H9 (cell line): Measurements from ENCODE around the gene TTC28. TPM values are rescaled to one million over a fixed set of nuclear protein-coding genes. Genes with fewer than 3 reads are reported as not detected.

Experiments used
- DNase-seq: peaks from one replicate; pipeline ENCODE4 v3.0.0-alpha.2; 2017
- H2AFZ ChIP-seq: one replicate; pipeline ENCODE4 v1.6.1; 2013; ENCODE audit warnings: mild to moderate bottlenecking, low read length, control low read depth, moderate library complexity
- H2AK5ac ChIP-seq: 2 replicates; pipeline ENCODE4 v1.6.1; 2013; ENCODE audit warnings: low read length, control low read depth, mixed read lengths; ENCODE audit not compliant: insufficient read length
- H2BK120ac ChIP-seq: one replicate; pipeline ENCODE4 v1.6.1; 2013; ENCODE audit warnings: low read depth, mild to moderate bottlenecking, low read length, control low read depth, inconsistent platforms; ENCODE audit not compliant: poor library complexity, severe bottlenecking
- H2BK12ac ChIP-seq: 2 replicates; pipeline ENCODE4 v1.6.1; 2013; ENCODE audit warnings: low read length, control low read depth, mixed read lengths, low read depth; ENCODE audit not compliant: insufficient read length
- H2BK15ac ChIP-seq: 2 replicates; pipeline ENCODE4 v1.6.1; 2013; ENCODE audit warnings: low read depth, low read length, control low read depth
- H2BK20ac ChIP-seq: one replicate; pipeline ENCODE4 v1.6.1; 2013; ENCODE audit warnings: low read depth, mild to moderate bottlenecking, low read length, control low read depth, inconsistent platforms; ENCODE audit not compliant: poor library complexity, severe bottlenecking
- H2BK5ac ChIP-seq: 2 replicates; pipeline ENCODE4 v1.6.1; 2013; ENCODE audit warnings: low read length, control low read depth, mixed read lengths; ENCODE audit not compliant: insufficient read length
- H3K14ac ChIP-seq: 2 replicates; pipeline ENCODE4 v1.6.1; 2013; ENCODE audit warnings: low read length, control low read depth; ENCODE audit not compliant: insufficient read depth
- H3K18ac ChIP-seq: 2 replicates; pipeline ENCODE4 v1.6.1; 2013; ENCODE audit warnings: low read depth, mild to moderate bottlenecking, mixed read lengths, low read length, control low read depth; ENCODE audit not compliant: insufficient read length
- H3K23ac ChIP-seq: 2 replicates; pipeline ENCODE4 v1.6.1; 2013; ENCODE audit warnings: low read length, control low read depth, mixed read lengths, low read depth; ENCODE audit not compliant: insufficient read length
- H3K23me2 ChIP-seq: 2 replicates; pipeline ENCODE4 v1.6.1; 2013; ENCODE audit warnings: low read depth, mild to moderate bottlenecking, mixed read lengths, low read length, control low read depth; ENCODE audit not compliant: insufficient read length, poor library complexity, severe bottlenecking
- H3K27ac ChIP-seq: 2 replicates; pipeline ENCODE4 v1.5.1; 2013; ENCODE audit warnings: low read length, control low read depth, mixed read lengths, low read depth; ENCODE audit not compliant: insufficient read length
- H3K27me3 ChIP-seq: 2 replicates; pipeline ENCODE4 v1.6.1; 2013; ENCODE audit warnings: low read length, control low read depth, inconsistent platforms; ENCODE audit not compliant: insufficient read depth
- H3K4ac ChIP-seq: 2 replicates; pipeline ENCODE4 v1.6.1; 2013; ENCODE audit warnings: low read depth, mild to moderate bottlenecking, control low read depth, inconsistent platforms, low read length, moderate library complexity
- H3K4me1 ChIP-seq: 2 replicates; pipeline ENCODE4 v1.6.1; 2013; ENCODE audit warnings: low read length, control low read depth, inconsistent platforms; ENCODE audit not compliant: insufficient read depth
- H3K4me2 ChIP-seq: 2 replicates; pipeline ENCODE4 v1.6.1; 2013; ENCODE audit warnings: low read length, control low read depth, mixed read lengths; ENCODE audit not compliant: insufficient read length, insufficient read depth
- H3K56ac ChIP-seq: 2 replicates; pipeline ENCODE4 v1.6.1; 2013; ENCODE audit warnings: low read depth, mild to moderate bottlenecking, mixed read lengths, low read length, control low read depth; ENCODE audit not compliant: insufficient read length
- H3K79me1 ChIP-seq: 2 replicates; pipeline ENCODE4 v1.6.1; 2013; ENCODE audit warnings: low read depth, mild to moderate bottlenecking, moderate library complexity, low read length, control low read depth, inconsistent platforms; ENCODE audit not compliant: insufficient read depth, poor library complexity, severe bottlenecking
- H3K79me2 ChIP-seq: 2 replicates; pipeline ENCODE4 v1.6.1; 2013; ENCODE audit warnings: low read length, control low read depth, inconsistent platforms; ENCODE audit not compliant: insufficient read depth
- H3K9ac ChIP-seq: 2 replicates; pipeline ENCODE4 v1.6.1; 2013; ENCODE audit warnings: low read length, control low read depth, mixed read lengths; ENCODE audit not compliant: insufficient read length; ENCODE audit errors: extremely low read depth
- H3K9me3 ChIP-seq: one replicate; pipeline ENCODE4 v1.6.1; 2013; ENCODE audit warnings: low read depth, low read length, inconsistent platforms; ENCODE audit not compliant: control insufficient read depth
- H3T11ph ChIP-seq: one replicate; pipeline ENCODE4 v1.6.1; 2013; ENCODE audit warnings: mild to moderate bottlenecking, low read length, control low read depth, inconsistent platforms
- H4K20me1 ChIP-seq: one replicate; pipeline ENCODE4 v1.6.1; 2013; ENCODE audit not compliant: control insufficient read depth, insufficient read length, insufficient read depth
- H4K5ac ChIP-seq: 2 replicates; pipeline ENCODE4 v1.6.1; 2013; ENCODE audit warnings: low read depth, mild to moderate bottlenecking, mixed read lengths, low read length, control low read depth; ENCODE audit not compliant: insufficient read length
- H4K8ac ChIP-seq: replicated peaks from 2 replicates; pipeline ENCODE4 v1.6.1; 2013; ENCODE audit warnings: low read length, control low read depth, mixed read lengths, low read depth; ENCODE audit not compliant: insufficient read length
- H4K91ac ChIP-seq: 2 replicates; pipeline ENCODE4 v1.6.1; 2013; ENCODE audit warnings: low read depth, mild to moderate bottlenecking, moderate library complexity, mixed read lengths, low read length, control low read depth; ENCODE audit not compliant: insufficient read length
- H3K27ac Mint-ChIP-seq, 3 experiments: 2 replicates in 2 of 3; 3 replicates in 1 of 3; pipeline ENCODE4 v1.8.0; 2020 to 2021; ENCODE audit warnings: mixed read lengths in 3 of 3, mild to moderate bottlenecking in 1 of 3, moderate library complexity in 1 of 3
- H3K27me3 Mint-ChIP-seq: 2 replicates; pipeline ENCODE4 v1.8.0; 2021; ENCODE audit warnings: low read depth, mild to moderate bottlenecking, moderate library complexity, mixed read lengths
- H3K36me3 Mint-ChIP-seq, 3 experiments: 2 replicates in 2 of 3; 3 replicates in 1 of 3; pipeline ENCODE4 v1.8.0; 2020 to 2021; ENCODE audit warnings: low read depth in 3 of 3, mixed read lengths in 3 of 3; ENCODE audit not compliant: insufficient read depth in 1 of 3
- H3K4me1 Mint-ChIP-seq, 2 experiments: 2 replicates each; pipeline ENCODE4 v1.8.0; 2020; ENCODE audit warnings: mixed read lengths in 2 of 2
- H3K4me3 Mint-ChIP-seq, 2 experiments: 2 replicates in 1 of 2; 3 replicates in 1 of 2; pipeline ENCODE4 v1.8.0; 2020 to 2021; ENCODE audit warnings: mild to moderate bottlenecking in 2 of 2, mixed read lengths in 2 of 2, moderate library complexity in 1 of 2
- H3K9me3 Mint-ChIP-seq, 2 experiments: 2 replicates in 1 of 2; 3 replicates in 1 of 2; pipeline ENCODE4 v1.8.0; 2020; ENCODE audit warnings: mild to moderate bottlenecking in 2 of 2, mixed read lengths in 2 of 2, moderate library complexity in 1 of 2
- WGBS: extraction: QIAGEN DNeasy Blood & Tissue Kit; methylation state at CpG from one replicate; pipeline ENCODE4 v1.1.7; 2013; ENCODE audit warnings: missing lambda C conversion rate, low lambda C conversion rate, mixed read lengths; ENCODE audit not compliant: insufficient read length; ENCODE audit errors: extremely low coverage; 5-methylcytosine and 5-hydroxymethylcytosine counted together
- total RNA-seq: library from RNA; stranded (reverse); gene quantifications from 2 replicates; pipeline ENCODE4 v1.2.1, GENCODE V29; 2021
- TF ChIP-seq, protein P1 (sequence below): fragments of 200-600 bp; sonication (generic); conservative IDR thresholded peaks from 3 replicates; pipeline ENCODE4 v1.8.0; 2021; ENCODE audit warnings: antibody characterized with exemption, mild to moderate bottlenecking

Gene TTC28
- total RNA-seq, 1 experiment from 2014 or later = 13.6 TPM

DNA sequence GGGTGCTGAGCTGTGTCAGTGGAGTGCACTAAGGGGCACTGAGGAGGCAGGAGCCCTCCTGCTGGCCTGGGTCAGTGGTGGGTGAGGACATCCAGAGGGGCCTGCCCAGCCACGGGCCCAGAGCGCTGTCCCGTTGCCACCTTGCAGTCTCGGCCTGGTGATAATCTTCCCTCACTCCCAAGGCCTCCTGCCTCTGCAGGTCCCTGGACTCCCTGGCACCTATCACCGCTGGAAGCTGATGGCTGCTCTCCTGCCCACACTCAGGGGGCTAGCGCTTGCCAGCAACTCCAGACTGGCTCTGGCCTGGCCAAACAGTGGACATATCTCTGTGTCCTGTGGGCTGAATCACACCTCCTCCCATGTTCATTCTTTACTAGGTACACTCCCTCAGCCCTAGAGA is 674.1 kb downstream of the TTC28 start:
- no peak overlapping the region for H2AK5ac ChIP-seq
- H3T11ph ChIP-seq = no peak overlapping the region
- H3K23ac ChIP-seq = no peak overlapping the region
- H3K14ac ChIP-seq = no peak overlapping the region; the same call in 1 of the 2 replicates
- H3K4me2 ChIP-seq = no peak overlapping the region
- no peak overlapping the region for H4K91ac ChIP-seq
- Mint-ChIP-seq H3K36me3 (no peaks in the 10 kb centered on the region), H3K4me3 (no peak overlapping the region), H3K9me3 (no peaks in the 10 kb centered on the region), H3K27ac (no peak overlapping the region), H3K27me3 (no peaks in the 10 kb centered on the region), H3K4me1 (peaks cover 0 to 3% of the 10 kb centered on the region in 2 experiments; a peak in 1 of 4 replicates)
- no peak overlapping the region for H3K56ac ChIP-seq
- H2BK15ac ChIP-seq = no peak overlapping the region
- H3K9me3 ChIP-seq = no peaks in the 10 kb centered on the region
- TF ChIP-seq, protein P1, sequence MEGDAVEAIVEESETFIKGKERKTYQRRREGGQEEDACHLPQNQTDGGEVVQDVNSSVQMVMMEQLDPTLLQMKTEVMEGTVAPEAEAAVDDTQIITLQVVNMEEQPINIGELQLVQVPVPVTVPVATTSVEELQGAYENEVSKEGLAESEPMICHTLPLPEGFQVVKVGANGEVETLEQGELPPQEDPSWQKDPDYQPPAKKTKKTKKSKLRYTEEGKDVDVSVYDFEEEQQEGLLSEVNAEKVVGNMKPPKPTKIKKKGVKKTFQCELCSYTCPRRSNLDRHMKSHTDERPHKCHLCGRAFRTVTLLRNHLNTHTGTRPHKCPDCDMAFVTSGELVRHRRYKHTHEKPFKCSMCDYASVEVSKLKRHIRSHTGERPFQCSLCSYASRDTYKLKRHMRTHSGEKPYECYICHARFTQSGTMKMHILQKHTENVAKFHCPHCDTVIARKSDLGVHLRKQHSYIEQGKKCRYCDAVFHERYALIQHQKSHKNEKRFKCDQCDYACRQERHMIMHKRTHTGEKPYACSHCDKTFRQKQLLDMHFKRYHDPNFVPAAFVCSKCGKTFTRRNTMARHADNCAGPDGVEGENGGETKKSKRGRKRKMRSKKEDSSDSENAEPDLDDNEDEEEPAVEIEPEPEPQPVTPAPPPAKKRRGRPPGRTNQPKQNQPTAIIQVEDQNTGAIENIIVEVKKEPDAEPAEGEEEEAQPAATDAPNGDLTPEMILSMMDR = no peak
- no peak overlapping the region for H2AFZ ChIP-seq
- no peak overlapping the region for H2BK20ac ChIP-seq
- H2BK120ac ChIP-seq = no peak overlapping the region
- H3K18ac ChIP-seq = no peak overlapping the region
- no peak overlapping the region for H4K8ac ChIP-seq
- no peak overlapping the region for H2BK12ac ChIP-seq
- DNase-seq = no peak
- H3K27me3 ChIP-seq = no peaks in the 10 kb centered on the region
- H3K9ac ChIP-seq = no peak overlapping the region
- H3K23me2 ChIP-seq = no peaks in the 10 kb centered on the region
- no CpG with 5 or more reads among the region's 6 CpGs for WGBS
- H3K27ac ChIP-seq = no peak overlapping the region
- no peaks in the 10 kb centered on the region for H3K79me1 ChIP-seq
- H4K20me1 ChIP-seq = no peaks in the 10 kb centered on the region
- no peaks in the 10 kb centered on the region for H3K4me1 ChIP-seq
- H4K5ac ChIP-seq = no peak overlapping the region
- H3K79me2 ChIP-seq = no peaks in the 10 kb centered on the region
- no peak overlapping the region for H3K4ac ChIP-seq
- H2BK5ac ChIP-seq = no peak overlapping the region
